Suprapubic skin (tissue), 4 donors: ENCODE data around the gene ZNF2.

ENCODE experiments used
- EP300 ChIP-seq: sonication (generic); formaldehyde crosslinking; IDR thresholded peaks from one replicate; pipeline ENCODE4 v1.6.1; 2017; ENCODE audit warnings: antibody characterized with exemption
- POLR2A ChIP-seq, 2 donors: fragments of 450-650 bp; IDR thresholded peaks; one replicate each; pipeline ENCODE4 v1.6.1; 2017; ENCODE audit warnings: antibody characterized with exemption in 2 of 2, mild to moderate bottlenecking in 2 of 2, moderate library complexity in 2 of 2
- POLR2AphosphoS5 ChIP-seq, 3 donors: sonication (generic); formaldehyde crosslinking; IDR thresholded peaks; one replicate each; pipeline ENCODE4 v1.6.1; 2017; ENCODE audit warnings: antibody characterized with exemption in 3 of 3
- TF ChIP-seq, protein P1 (sequence below), 2 donors: fragments of 200-600 bp in 1 of 2; fragments of 450-650 bp in 1 of 2; sonication (generic) in 1 of 2; IDR thresholded peaks; one replicate each; pipeline ENCODE4 v1.5.1; 2016 to 2019; ENCODE audit warnings: antibody characterized with exemption in 2 of 2, mild to moderate bottlenecking in 1 of 2, moderate library complexity in 1 of 2

GRCh38 chr2:95165371-95166064 lies at the start of gene ZNF2:
- TF ChIP-seq, protein P1, sequence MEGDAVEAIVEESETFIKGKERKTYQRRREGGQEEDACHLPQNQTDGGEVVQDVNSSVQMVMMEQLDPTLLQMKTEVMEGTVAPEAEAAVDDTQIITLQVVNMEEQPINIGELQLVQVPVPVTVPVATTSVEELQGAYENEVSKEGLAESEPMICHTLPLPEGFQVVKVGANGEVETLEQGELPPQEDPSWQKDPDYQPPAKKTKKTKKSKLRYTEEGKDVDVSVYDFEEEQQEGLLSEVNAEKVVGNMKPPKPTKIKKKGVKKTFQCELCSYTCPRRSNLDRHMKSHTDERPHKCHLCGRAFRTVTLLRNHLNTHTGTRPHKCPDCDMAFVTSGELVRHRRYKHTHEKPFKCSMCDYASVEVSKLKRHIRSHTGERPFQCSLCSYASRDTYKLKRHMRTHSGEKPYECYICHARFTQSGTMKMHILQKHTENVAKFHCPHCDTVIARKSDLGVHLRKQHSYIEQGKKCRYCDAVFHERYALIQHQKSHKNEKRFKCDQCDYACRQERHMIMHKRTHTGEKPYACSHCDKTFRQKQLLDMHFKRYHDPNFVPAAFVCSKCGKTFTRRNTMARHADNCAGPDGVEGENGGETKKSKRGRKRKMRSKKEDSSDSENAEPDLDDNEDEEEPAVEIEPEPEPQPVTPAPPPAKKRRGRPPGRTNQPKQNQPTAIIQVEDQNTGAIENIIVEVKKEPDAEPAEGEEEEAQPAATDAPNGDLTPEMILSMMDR (IDR thresholded peaks at IDR 0.05) = no peak
- TF ChIP-seq EP300 = no peak
- peak in 1 of 2 donors; percentile 53 for TF ChIP-seq POLR2A (IDR thresholded peaks at IDR 0.05)
- peak in 2 of 3 donors; percentile 57 to 75 for TF ChIP-seq POLR2AphosphoS5 (IDR thresholded peaks at IDR 0.05)
